Type B pancreatic cell (in vitro differentiated cells): ENCODE results near the gene RBBP6. TPM values are rescaled to one million over a fixed set of nuclear protein-coding genes. Genes with fewer than 3 reads are reported as not detected.
"Not testable (repeated sequence)": the region's sequence is repeated elsewhere in the genome, so short reads cannot be mapped to it uniquely, and the experiment has no call there.

Experiments used
- DNase-seq: peaks from one replicate; pipeline ENCODE4 v3.0.0; 2021; ENCODE audit warnings: mixed read lengths; ENCODE audit not compliant: unreplicated experiment; ENCODE audit errors: extremely low spot score
- H3K27ac Mint-ChIP-seq: 2 replicates; pipeline ENCODE4 v1.8.0; 2021; ENCODE audit warnings: mild to moderate bottlenecking, mixed read lengths
- H3K27me3 Mint-ChIP-seq: 2 replicates; pipeline ENCODE4 v1.8.0; 2021; ENCODE audit warnings: mixed read lengths
- H3K36me3 Mint-ChIP-seq: 2 replicates; pipeline ENCODE4 v1.8.0; 2021; ENCODE audit warnings: mixed read lengths
- H3K4me1 Mint-ChIP-seq: one replicate; pipeline ENCODE4 v1.8.0; 2021; ENCODE audit warnings: mixed read lengths; ENCODE audit not compliant: unreplicated experiment
- H3K4me3 Mint-ChIP-seq: 2 replicates; pipeline ENCODE4 v1.8.0; 2021; ENCODE audit warnings: mild to moderate bottlenecking, mixed read lengths
- H3K9me3 Mint-ChIP-seq: 2 replicates; pipeline ENCODE4 v1.8.0; 2021; ENCODE audit warnings: mixed read lengths
- total RNA-seq: library from RNA; stranded (reverse); gene quantifications from 2 replicates; pipeline ENCODE4 v1.2.1, GENCODE V29; 2021; ENCODE audit warnings: low replicate concordance
- TF ChIP-seq, protein P1 (sequence below): fragments of 200-600 bp; sonication (generic); conservative IDR thresholded peaks from 2 replicates; pipeline ENCODE4 v1.5.0; 2021; ENCODE audit warnings: antibody characterized with exemption, mild to moderate bottlenecking

RBBP6 gene
- total RNA-seq, 1 donor from 2014 or later: 70.7 TPM

DNA sequence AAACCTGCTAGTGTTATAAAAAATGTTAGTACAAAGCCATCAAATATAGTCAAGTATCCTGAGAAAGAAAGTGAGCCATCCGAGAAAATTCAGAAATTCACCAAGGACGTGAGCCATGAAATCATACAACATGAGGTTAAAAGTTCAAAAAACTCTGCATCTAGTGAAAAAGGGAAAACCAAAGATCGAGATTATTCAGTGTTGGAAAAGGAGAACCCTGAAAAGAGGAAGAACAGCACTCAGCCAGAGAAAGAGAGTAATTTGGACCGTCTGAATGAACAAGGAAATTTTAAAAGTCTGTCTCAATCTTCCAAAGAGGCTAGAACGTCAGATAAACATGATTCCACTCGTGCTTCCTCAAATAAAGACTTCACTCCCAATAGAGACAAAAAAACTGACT is 31.7 kb downstream of the RBBP6 start:
- no peak for DNase-seq
- peaks cover 62% of the 10 kb centered on the region for H3K36me3 Mint-ChIP-seq

GRCh38 chr16:24572069-24572468 is 32.7 kb downstream of the RBBP6 start:
- DNase-seq: no peak
- TF ChIP-seq, protein P1, sequence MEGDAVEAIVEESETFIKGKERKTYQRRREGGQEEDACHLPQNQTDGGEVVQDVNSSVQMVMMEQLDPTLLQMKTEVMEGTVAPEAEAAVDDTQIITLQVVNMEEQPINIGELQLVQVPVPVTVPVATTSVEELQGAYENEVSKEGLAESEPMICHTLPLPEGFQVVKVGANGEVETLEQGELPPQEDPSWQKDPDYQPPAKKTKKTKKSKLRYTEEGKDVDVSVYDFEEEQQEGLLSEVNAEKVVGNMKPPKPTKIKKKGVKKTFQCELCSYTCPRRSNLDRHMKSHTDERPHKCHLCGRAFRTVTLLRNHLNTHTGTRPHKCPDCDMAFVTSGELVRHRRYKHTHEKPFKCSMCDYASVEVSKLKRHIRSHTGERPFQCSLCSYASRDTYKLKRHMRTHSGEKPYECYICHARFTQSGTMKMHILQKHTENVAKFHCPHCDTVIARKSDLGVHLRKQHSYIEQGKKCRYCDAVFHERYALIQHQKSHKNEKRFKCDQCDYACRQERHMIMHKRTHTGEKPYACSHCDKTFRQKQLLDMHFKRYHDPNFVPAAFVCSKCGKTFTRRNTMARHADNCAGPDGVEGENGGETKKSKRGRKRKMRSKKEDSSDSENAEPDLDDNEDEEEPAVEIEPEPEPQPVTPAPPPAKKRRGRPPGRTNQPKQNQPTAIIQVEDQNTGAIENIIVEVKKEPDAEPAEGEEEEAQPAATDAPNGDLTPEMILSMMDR: no peak
- Mint-ChIP-seq H3K27me3 (no peaks in the 10 kb centered on the region), H3K4me1 (no peaks in the 10 kb centered on the region), H3K9me3 (peaks cover 12% of the 10 kb centered on the region), H3K36me3 (peaks cover 60% of the 10 kb centered on the region), H3K4me3 (no peak overlapping the region), H3K27ac (no peak overlapping the region)

More for the DNA sequence above, 31.7 kb downstream of the RBBP6 start:
- Mint-ChIP-seq H3K9me3 (peaks cover 12% of the 10 kb centered on the region), H3K27me3 (no peaks in the 10 kb centered on the region), H3K4me3 (no peak overlapping the region), H3K4me1 (no peaks in the 10 kb centered on the region), H3K27ac (no peak overlapping the region)
- TF ChIP-seq, protein P1: no peak

DNA sequence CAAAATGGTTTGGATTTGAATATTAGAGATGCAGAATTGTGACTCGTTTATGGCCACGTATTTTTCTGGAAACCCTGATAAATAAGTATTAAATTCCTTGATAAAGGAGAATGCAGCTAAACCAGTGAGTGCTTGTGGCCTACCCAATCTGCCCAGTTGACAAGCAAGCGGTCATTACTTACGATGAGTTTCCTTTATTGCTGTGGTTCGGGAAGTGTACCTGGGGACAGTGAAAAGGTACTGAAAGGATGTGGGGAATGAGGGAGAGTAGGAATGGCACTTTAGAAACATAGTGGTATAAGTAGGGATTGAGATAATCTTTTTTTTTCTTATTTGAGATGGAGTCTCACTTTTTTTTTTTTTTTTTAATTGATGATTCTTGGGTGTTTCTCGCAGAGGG is 33.8 kb downstream of the RBBP6 start:
- no peak overlapping the region for H3K27ac Mint-ChIP-seq
- no peaks in the 10 kb centered on the region for H3K4me1 Mint-ChIP-seq
- no peak overlapping the region for H3K4me3 Mint-ChIP-seq
- H3K9me3 Mint-ChIP-seq: peaks cover 12% of the 10 kb centered on the region
- H3K27me3 Mint-ChIP-seq: no peaks in the 10 kb centered on the region
- TF ChIP-seq, protein P1: no peak
- no peak for DNase-seq
- H3K36me3 Mint-ChIP-seq: peaks cover 49% of the 10 kb centered on the region

GRCh38 chr16:24574515-24575485 is 35.4 kb downstream of the RBBP6 start:
- H3K36me3 Mint-ChIP-seq: peaks cover 33% of the 10 kb centered on the region
- H3K27ac Mint-ChIP-seq, H3K27me3 Mint-ChIP-seq, DNase-seq, H3K9me3 Mint-ChIP-seq, H3K4me3 Mint-ChIP-seq, H3K4me1 Mint-ChIP-seq: not testable (repeated sequence)

GRCh38 chr16:24575791-24576190 is 36.4 kb downstream of the RBBP6 start:
- H3K4me1 Mint-ChIP-seq, DNase-seq, H3K9me3 Mint-ChIP-seq, H3K27ac Mint-ChIP-seq, H3K27me3 Mint-ChIP-seq, H3K4me3 Mint-ChIP-seq: not testable (repeated sequence)
- peaks cover 23% of the 10 kb centered on the region for H3K36me3 Mint-ChIP-seq

- Mint-ChIP-seq H3K4me1 (no peaks in the 10 kb centered on the region), H3K27me3 (no peaks in the 10 kb centered on the region), H3K4me3 (no peak overlapping the region), H3K27ac (no peak overlapping the region), H3K36me3 (peaks cover 9% of the 10 kb centered on the region), H3K9me3 (peaks cover under 1% of the 10 kb centered on the region)
- TF ChIP-seq, protein P1: no peak
- DNase-seq: no peak
Measured at GRCh38 chr16:24577167-24577566, 37.8 kb downstream of the RBBP6 start.
